CD14-positive monocyte (primary cell): ENCODE data around the gene SOAT1. TPM values are rescaled to one million over a fixed set of nuclear protein-coding genes. Genes with fewer than 3 reads are reported as not detected.
A peak's percentile ranks its signal among the peaks of the same experiment; 100 is the strongest.

Source experiments
- DNase-seq, 3 donors: peaks; one replicate each; pipeline ENCODE4 v3.0.0-alpha.2; 2011 to 2022
- H2AFZ ChIP-seq: 2 replicates; pipeline ENCODE4 v1.6.0; 2012; ENCODE audit warnings: mild to moderate bottlenecking, low read depth, low read length, inconsistent platforms; ENCODE audit not compliant: insufficient read depth, poor library complexity, severe bottlenecking
- H3K27ac ChIP-seq, 2 donors: 1 replicate in 1 of 2; 2 replicates in 1 of 2; pipeline ENCODE4 v1.5.1; 2012 to 2013; ENCODE audit warnings: low read length in 2 of 2, control low read depth in 1 of 2, inconsistent platforms in 1 of 2, low read depth in 1 of 2, mild to moderate bottlenecking in 1 of 2
- H3K27me3 ChIP-seq, 2 donors: one replicate each; pipeline versions ENCODE4 v1.6.0 to v1.6.1; 2011 to 2013; ENCODE audit warnings: low read length in 2 of 2; ENCODE audit not compliant: control insufficient read depth in 2 of 2, insufficient read depth in 2 of 2
- H3K36me3 ChIP-seq, 2 donors: replicated peaks in 1 of 2; 1 replicate in 1 of 2; 2 replicates in 1 of 2; pipeline versions ENCODE4 v1.5.1 to v1.6.1; 2012 to 2013; ENCODE audit warnings: low read length in 2 of 2, control low read depth in 1 of 2, inconsistent platforms in 1 of 2, mild to moderate bottlenecking in 1 of 2; ENCODE audit not compliant: insufficient read depth in 2 of 2, control insufficient read depth in 1 of 2
- H3K4me1 ChIP-seq, 2 donors: 1 replicate in 1 of 2; 2 replicates in 1 of 2; pipeline versions ENCODE4 v1.5.1 to v1.6.1; 2012 to 2013; ENCODE audit warnings: low read length in 2 of 2, control low read depth in 1 of 2, inconsistent platforms in 1 of 2, mild to moderate bottlenecking in 1 of 2, moderate library complexity in 1 of 2; ENCODE audit not compliant: insufficient read depth in 2 of 2, control insufficient read depth in 1 of 2
- H3K4me2 ChIP-seq: replicated peaks from 2 replicates; pipeline ENCODE3; 2012; ENCODE audit warnings: low read length, moderate library complexity, mild to moderate bottlenecking; ENCODE audit not compliant: poor library complexity, severe bottlenecking; ENCODE audit errors: extremely low read depth
- H3K4me3 ChIP-seq, 3 experiments: fragments of 200-600 bp in 1 of 3; sonication (generic) in 1 of 3; replicated peaks in 1 of 3; 1 replicate in 2 of 3; 2 replicates in 1 of 3; pipeline ENCODE4 v1.5.1; 2011 to 2013; ENCODE audit warnings: low read length in 3 of 3, mild to moderate bottlenecking in 3 of 3, control low read depth in 2 of 3, low read depth in 2 of 3, inconsistent platforms in 1 of 3, moderate library complexity in 1 of 3
- H3K79me2 ChIP-seq: 2 replicates; pipeline ENCODE4 v1.6.0; 2012; ENCODE audit warnings: mild to moderate bottlenecking, control low read depth, inconsistent platforms, low read length, moderate library complexity; ENCODE audit not compliant: insufficient read depth
- H3K9ac ChIP-seq: 2 replicates; pipeline ENCODE4 v1.6.0; 2017; ENCODE audit warnings: low read length, mild to moderate bottlenecking; ENCODE audit not compliant: insufficient read depth, poor library complexity, severe bottlenecking
- H3K9me3 ChIP-seq, 2 donors: replicated peaks in 1 of 2; 1 replicate in 1 of 2; 2 replicates in 1 of 2; pipeline versions ENCODE4 v1.5.1 to v1.6.1; 2012 to 2013; ENCODE audit warnings: low read length in 2 of 2, control low read depth in 1 of 2; ENCODE audit not compliant: control insufficient read depth in 1 of 2, insufficient read depth in 1 of 2
- H4K20me1 ChIP-seq: 2 replicates; pipeline ENCODE4 v1.6.0; 2012; ENCODE audit warnings: mild to moderate bottlenecking, low read length, control low read depth, moderate library complexity; ENCODE audit not compliant: insufficient read depth
- H3K27ac Mint-ChIP-seq, 7 donors: one replicate each; pipeline ENCODE4 v1.8.0; 2020; ENCODE audit warnings: mild to moderate bottlenecking in 7 of 7, mixed read lengths in 7 of 7, moderate library complexity in 6 of 7, inconsistent platforms in 2 of 7
- H3K27me3 Mint-ChIP-seq, 3 donors: one replicate each; pipeline ENCODE4 v1.8.0; 2021 to 2022; ENCODE audit warnings: low read depth in 3 of 3, mild to moderate bottlenecking in 3 of 3, mixed read lengths in 3 of 3, moderate library complexity in 3 of 3, inconsistent platforms in 1 of 3
- H3K36me3 Mint-ChIP-seq, 2 donors: one replicate each; pipeline ENCODE4 v1.8.0; 2020; ENCODE audit warnings: mixed read lengths in 2 of 2, inconsistent platforms in 1 of 2, mild to moderate bottlenecking in 1 of 2
- H3K4me1 Mint-ChIP-seq: one replicate; pipeline ENCODE4 v1.8.0; 2020; ENCODE audit warnings: mild to moderate bottlenecking, mixed read lengths
- H3K4me3 Mint-ChIP-seq, 2 donors: one replicate each; pipeline ENCODE4 v1.8.0; 2020; ENCODE audit warnings: mild to moderate bottlenecking in 2 of 2, mixed read lengths in 2 of 2, moderate library complexity in 1 of 2
- H3K9me3 Mint-ChIP-seq, 7 donors: one replicate each; pipeline ENCODE4 v1.8.0; 2020 to 2022; ENCODE audit warnings: mixed read lengths in 7 of 7, mild to moderate bottlenecking in 6 of 7, moderate library complexity in 6 of 7, inconsistent platforms in 2 of 7
- CTCF ChIP-seq: fragments of 200-600 bp; IDR thresholded peaks from one replicate; pipeline ENCODE4 v1.8.0; 2022; ENCODE audit warnings: antibody characterized with exemption, mild to moderate bottlenecking
- WGBS: methylation state at CpG from one replicate; pipeline ENCODE4 v1.1.5; 2013; ENCODE audit warnings: missing lambda C conversion rate; ENCODE audit not compliant: insufficient coverage; 5-methylcytosine and 5-hydroxymethylcytosine counted together
- intact Hi-C, 2 donors: fragments of 100-400 bp; cut with micrococcal nuclease; formaldehyde crosslinking; loops; one replicate each; pipeline versions ENCODE4 v1.15.0 to v1.15.1; 2023
- polyA plus RNA-seq, 3 donors: library from polyadenylated mRNA; depleted of rRNA in 1 of 3; unstranded in 2 of 3; stranded (reverse) in 1 of 3; fragments of 300-500 nt in 2 of 3; fragments of >200 nt in 1 of 3; fragmentation: Illumina TruSeq in 2 of 3; gene quantifications; 1 replicate in 2 of 3; 2 replicates in 1 of 3; pipeline ENCODE4 v1.2.3, GENCODE V29; 2012 to 2021

The SOAT1 gene
- polyA plus RNA-seq, 3 donors: 15.8 to 158 (median 105) TPM

GRCh38 chr1:179321533-179322216 is 28.1 kb downstream of the SOAT1 start:
- peaks cover 47 to 60% of the 10 kb centered on the region in 2 donors for H3K36me3 Mint-ChIP-seq
- no peak overlapping the region for H3K4me3 Mint-ChIP-seq
- H3K27ac Mint-ChIP-seq: peak overlapping the region in 6 of 7 donors; percentile 44 to 91 (median 74)
- peaks cover 0 to 1% (median 0%) of the 10 kb centered on the region in 7 donors for H3K9me3 Mint-ChIP-seq
- H2AFZ ChIP-seq: no peak overlapping the region
- no peak overlapping the region for H3K4me3 ChIP-seq
- peak overlapping the region in 1 of 2 donors; percentile 52 for H3K27ac ChIP-seq
- 83% methylated on average over 4 of the region's 5 CpGs for WGBS
- no peak overlapping the region for H3K9ac ChIP-seq
- peaks cover 10 to 35% of the 10 kb centered on the region in 2 donors for H3K36me3 ChIP-seq
- intact Hi-C loops: no loop called here
- H3K4me1 Mint-ChIP-seq: peaks cover 42% of the 10 kb centered on the region
- DNase-seq: no peak
- peaks cover 98% of the 10 kb centered on the region for H3K79me2 ChIP-seq
- TF ChIP-seq CTCF: no peak
- no peak overlapping the region for H3K4me2 ChIP-seq
- H3K4me1 ChIP-seq: peaks cover 23 to 45% of the 10 kb centered on the region in 2 donors
- peaks cover 31% of the 10 kb centered on the region for H4K20me1 ChIP-seq
- H3K27me3 Mint-ChIP-seq: peaks cover 0 to 3% (median 0%) of the 10 kb centered on the region in 3 donors
- no peaks in the 10 kb centered on the region for H3K9me3 ChIP-seq
- no peaks in the 10 kb centered on the region for H3K27me3 ChIP-seq

- Mint-ChIP-seq H3K4me1 (peaks cover 51% of the 10 kb centered on the region), H3K4me3 (no peak overlapping the region), H3K36me3 (peaks cover 46 to 61% of the 10 kb centered on the region in 2 donors), H3K9me3 (no peaks in the 10 kb centered on the region), H3K27me3 (peaks cover 0 to 3% (median 0%) of the 10 kb centered on the region in 3 donors), H3K27ac (peak overlapping the region; percentile 17 to 91 (median 80))
- Histone ChIP-seq H3K79me2 (peaks cover 94% of the 10 kb centered on the region), H3K9me3 (no peaks in the 10 kb centered on the region), H3K36me3 (peaks cover 10 to 29% of the 10 kb centered on the region in 2 donors), H3K27me3 (no peaks in the 10 kb centered on the region), H3K4me1 (peaks cover 32 to 54% of the 10 kb centered on the region in 2 donors), H2AFZ (no peak overlapping the region), H3K4me3 (peak overlapping the region in 1 of 3 experiments; percentile 44), H3K9ac (no peak overlapping the region), H4K20me1 (peaks cover 29% of the 10 kb centered on the region), H3K4me2 (peak overlapping the region; percentile 32), H3K27ac (peak overlapping the region in 1 of 2 donors; percentile 52)
- TF ChIP-seq CTCF: no peak
- WGBS: no CpG with 5 or more reads among the region's 3 CpGs
- DNase-seq: peak in 1 of 3 donors; percentile 17
- intact Hi-C loops: no loop called here
Observed at GRCh38 chr1:179322557-179322956, 29.0 kb downstream of the SOAT1 start.
